HG02870 (cell line): Measurements from ENCODE around the gene DEFB125.
"Not testable (repeated sequence)": the region's sequence is repeated elsewhere in the genome, so short reads cannot be mapped to it uniquely, and the experiment has no call there.

Source experiments
- ATAC-seq: cut with Tn5 transposase; IDR thresholded peaks from one replicate; pipeline ENCODE4 v1.9.1; 2021; ENCODE audit warnings: mild to moderate bottlenecking, moderate library complexity; ENCODE audit not compliant: unreplicated experiment

Gene DEFB125, protein sequence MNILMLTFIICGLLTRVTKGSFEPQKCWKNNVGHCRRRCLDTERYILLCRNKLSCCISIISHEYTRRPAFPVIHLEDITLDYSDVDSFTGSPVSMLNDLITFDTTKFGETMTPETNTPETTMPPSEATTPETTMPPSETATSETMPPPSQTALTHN

DNA sequence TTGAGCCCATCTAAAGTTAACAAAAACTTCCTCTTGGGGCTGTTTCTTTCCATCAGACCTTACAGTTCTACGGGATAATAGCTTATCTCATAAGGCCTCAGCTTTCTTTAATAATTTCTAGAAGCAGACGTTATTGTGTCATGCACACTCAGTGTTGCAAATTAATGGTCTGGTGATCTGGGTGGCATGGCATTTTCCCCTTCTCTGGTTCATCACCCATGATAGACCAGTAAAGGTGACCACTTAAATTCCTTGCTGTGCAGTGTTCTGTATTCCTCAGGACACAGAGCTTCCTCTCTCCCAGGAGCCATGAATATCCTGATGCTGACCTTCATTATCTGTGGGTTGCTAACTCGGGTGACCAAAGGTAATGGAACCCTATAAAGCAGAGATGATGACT is at the start of gene DEFB125:
DEFB125 (plus strand) TSS at position 272 of the 400 bp plus-strand sequence; CDS start at position 310, 38 bp downstream.
- ATAC-seq: no peak

DNA sequence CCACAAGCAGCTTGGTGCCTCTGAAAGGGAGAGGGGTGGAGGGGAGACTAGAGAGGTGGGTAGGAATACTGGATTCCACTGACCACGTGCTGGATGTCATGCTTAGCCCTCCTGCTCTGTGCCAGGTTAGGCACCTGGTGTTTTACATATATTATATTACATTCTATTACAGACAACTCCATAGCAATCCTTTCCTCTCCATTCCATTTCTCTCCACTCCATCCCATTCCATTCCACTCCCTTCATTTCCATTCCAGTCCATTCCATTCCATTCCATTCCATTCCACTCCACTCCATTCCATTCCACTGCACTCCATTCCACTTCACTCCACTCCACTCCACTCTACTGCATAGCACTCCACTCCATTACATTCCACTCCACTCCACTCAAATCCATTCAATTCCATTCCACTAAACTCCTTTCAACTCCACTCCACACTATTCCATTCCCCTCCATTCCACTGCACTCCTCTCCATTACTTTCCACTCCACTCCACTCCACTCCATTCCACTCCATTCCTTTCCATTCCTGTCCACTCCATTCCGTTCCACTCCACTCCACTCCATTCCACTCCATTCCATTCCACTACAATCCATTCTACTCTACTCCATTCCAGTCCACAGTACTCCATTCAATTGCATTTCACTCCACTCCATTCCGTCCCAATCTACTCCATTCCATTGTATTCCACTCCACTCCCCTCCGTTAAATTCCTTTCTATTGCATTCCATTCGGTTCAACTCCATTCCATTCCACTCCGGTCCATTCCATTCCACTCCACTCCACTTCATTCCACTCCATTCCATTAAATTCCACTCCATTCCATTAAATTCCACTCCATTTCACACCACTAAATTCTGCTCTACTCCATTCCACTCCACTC is 27.2 kb upstream of the DEFB125 start:
- ATAC-seq: no peak

DNA sequence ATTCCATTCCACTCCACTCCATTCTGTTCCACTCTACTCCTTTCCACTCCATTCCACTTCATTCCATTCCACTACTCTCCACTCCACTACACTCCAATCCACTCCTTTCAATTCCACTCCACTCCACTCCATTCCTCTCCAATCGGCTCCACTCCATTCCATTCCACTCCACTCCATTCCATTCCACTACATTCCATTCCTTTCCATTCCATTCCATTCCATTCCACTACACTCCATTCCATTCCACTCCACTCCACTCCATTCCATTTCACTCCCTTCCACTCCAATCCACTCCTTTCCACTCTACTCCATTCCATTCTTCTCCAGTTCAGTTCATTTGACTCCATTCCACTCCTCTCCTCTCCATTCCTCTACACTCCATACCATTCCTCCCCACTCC is 26.2 kb upstream of the DEFB125 start:
- ATAC-seq: no peak

DNA sequence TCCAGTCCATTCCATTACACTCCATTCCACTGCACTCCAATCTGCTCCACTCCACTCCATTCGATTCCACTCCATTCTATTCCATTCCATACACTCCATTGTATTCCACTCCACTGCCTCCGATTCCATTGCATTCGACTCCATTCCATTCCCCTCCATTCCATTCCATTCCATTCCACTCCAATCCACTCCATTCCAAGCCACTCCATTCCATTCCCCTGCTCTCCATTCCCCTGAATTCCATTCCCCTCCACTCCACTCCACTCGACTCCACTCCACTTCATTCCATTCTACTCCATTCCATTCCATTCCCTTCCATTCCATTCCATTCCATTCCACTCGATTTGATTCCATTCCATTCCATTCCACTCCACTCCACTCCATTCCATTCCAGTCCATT is 25.7 kb upstream of the DEFB125 start:
- no peak for ATAC-seq

DNA sequence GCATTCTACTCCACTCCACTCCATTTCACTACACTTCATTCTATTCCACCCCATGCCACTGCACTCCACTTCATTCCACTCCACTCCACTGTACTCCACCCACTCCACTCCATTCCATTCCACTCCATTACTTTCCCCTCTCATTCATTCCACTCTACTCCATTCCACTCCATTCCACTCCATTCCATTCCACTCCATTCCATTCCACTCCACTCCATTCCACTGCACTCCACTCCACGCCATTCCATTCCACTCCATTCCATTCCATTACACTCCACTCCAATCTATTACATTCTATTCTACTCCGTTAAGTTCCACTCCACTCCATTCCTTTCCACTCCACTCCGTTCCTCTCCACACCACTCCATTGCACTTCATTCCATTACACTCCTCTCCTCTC is 25.0 kb upstream of the DEFB125 start:
- no peak for ATAC-seq

DNA sequence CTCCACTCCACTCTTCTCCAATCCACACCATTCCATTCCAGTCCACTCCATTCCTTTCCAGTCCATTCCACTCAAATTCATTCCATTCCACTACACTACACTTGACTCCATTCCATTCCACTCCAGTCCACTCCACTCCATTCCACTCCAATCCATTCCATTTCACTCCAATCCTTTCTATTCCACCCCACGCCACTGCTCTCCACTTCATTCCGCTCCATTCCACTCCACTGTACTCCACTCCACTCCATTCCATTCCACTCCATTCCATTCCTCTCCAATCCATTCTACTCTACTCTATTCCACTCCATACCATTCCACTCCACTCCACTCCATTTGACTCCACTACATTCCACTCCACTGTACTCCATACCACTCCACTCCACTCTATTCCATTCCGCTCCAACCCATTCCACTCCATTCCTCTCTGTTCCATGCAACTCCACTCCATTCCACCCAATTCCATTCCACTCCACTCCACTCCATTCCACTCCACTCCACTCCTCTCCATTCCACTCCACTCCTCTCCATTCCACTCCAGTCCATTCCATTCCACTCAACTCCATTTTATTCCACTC is 23.4 kb upstream of the DEFB125 start:
- no peak for ATAC-seq

DNA sequence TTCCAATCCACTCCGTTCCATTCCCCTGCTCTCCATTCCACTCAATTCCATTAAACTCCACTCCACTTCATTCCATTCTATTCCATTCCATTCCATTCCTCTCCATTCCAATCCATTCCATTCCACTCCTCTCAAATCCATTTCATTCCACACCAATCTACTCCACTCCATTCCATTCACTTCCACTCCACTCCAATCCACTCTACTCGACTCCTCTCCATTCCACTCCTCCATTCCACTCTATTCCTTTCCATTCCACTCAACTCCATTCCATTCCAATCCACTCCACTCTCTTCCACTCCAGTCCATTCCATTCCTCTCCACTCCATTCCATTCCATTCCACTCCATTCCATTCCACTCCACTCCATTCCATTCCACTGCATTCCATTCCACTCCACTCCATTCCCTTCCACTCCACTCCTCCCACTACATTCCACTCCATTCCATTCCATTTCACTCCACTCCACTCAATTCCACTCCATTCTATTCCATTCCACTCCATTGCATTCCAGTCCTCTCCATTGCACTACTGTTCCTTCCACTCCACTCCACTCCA is 22.6 kb upstream of the DEFB125 start:
- no peak for ATAC-seq

DNA sequence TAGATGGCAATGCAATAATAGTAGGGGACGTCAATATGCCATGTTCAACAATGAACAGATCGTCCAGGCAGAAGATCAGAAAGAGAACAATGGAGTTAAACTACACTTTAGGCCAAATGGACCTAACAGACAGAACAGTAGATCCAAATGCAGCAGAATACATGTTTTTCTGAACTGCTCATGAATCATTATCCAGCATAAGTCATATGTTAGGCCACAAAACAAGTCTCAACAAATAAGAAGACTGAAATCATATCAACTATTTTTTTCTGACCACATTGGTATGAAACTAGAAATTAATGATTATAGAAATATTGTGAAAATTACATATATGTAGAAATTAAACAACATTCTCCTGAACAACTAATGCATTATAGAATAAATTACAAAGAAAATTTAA is 10.2 kb upstream of the DEFB125 start:
- no peak for ATAC-seq

DNA sequence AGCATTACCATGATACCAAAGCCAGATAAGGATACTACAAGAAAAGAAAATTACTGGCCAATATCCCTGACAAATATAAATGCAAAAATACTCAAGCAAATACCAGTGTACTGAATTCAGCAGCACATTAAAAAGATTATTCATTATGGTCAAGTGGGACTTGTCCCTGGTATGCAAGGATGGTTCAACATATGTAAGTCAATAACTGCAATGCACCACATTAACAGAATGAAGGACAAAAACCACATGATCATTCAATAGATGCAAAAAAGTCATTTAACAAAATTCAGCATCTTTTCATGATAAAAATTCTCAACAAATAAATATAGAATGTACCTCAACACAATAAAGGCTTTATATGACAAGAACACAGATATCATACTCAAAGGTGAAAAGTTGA is 9.1 kb upstream of the DEFB125 start:
- ATAC-seq: no peak

DNA sequence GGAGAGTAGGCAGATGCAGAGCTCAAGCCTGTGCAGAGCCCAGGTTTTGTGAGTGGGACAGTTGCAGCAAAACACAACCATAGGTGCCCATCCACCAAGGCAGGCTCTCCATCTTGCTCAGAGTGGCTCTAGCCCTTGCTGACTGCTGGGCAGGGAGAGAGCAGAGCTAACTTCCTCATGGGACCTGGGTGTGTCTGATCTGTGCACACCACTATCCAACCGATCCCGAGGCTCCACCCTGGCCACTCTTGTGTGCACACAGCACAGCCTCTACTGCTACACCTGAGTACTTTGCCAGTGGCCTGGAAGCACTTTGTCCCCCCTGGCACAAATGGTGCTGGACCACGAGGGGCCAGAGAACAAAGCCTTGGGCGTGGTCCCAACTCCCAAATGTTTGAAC is 7.9 kb upstream of the DEFB125 start:
- no peak for ATAC-seq

DNA sequence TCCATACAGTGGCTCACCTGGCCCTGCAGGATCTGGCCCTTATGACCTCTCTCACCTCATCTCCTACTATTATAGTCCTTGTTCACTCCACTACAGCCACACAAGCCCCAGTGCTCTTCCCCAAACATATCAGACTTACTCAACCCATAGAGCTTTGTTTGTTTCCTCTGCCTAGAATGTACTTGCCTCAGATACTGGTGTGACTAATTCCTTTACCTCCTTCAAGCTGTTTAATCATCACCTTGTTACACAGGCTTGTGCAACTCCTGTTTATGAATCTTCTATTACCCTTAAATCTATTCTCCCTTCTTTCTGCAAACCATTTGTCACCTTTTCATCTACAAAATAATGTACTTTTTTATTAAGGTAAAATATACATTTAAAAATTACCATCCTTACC is 3.2 kb downstream of the DEFB125 start:
- no peak for ATAC-seq

DNA sequence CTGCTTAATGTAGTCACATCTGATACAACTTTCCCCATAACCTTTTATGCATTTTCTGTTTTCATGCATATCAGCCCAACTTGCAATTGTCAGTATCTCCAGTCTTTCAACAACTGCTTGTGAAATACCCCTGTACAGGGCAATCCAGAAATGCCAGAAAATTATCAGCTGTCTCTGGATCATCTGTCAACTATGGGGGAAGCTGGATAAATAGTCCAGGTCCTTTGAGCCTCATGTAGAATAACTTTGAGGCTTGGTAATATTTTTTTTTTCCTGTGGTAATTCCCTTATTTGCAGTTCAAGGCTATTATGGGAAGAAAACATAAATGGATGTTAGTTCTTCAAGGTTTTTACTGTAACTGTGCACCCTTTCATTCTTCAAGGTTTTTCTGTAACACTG is 6.2 kb downstream of the DEFB125 start:
- ATAC-seq: no peak

DNA sequence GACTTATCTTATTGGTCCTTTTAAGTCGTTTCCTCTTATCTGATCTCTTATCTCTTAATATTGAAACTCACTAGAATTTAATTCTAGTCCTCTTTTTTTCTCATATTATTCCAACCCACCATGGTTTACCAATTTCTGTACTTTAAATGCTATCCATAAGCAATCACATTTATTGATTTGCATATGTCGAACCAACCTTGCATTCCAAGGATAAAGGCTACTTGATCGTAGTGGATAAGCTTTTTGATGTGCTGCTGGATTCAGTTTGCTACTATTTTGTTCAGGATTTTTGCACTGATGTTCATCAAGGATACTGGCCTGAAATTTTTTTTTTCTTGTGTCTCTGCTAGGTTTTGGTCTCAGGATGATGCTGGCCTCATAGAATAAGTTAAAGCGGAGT is 7.7 kb downstream of the DEFB125 start:
- no peak for ATAC-seq

DNA sequence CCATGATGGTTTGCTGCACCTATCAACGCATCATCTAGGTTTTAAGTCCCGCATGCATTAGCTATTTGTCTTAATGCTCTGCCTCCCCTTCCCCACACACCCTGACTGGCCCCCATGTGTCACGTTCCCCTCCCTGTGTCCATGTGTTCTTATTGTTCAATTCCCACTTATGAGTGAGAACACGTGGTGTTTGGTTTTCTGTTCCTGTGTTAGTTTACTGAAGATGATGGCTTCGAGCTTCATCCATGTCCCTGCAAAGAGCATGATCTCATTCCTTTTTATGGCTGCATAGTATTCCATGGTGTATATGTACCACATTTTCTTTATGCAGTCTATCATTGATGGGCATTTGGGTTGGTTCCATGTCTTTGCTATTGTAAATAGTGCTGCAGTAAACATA is 10.2 kb downstream of the DEFB125 start:
- ATAC-seq: not testable (repeated sequence)

DNA sequence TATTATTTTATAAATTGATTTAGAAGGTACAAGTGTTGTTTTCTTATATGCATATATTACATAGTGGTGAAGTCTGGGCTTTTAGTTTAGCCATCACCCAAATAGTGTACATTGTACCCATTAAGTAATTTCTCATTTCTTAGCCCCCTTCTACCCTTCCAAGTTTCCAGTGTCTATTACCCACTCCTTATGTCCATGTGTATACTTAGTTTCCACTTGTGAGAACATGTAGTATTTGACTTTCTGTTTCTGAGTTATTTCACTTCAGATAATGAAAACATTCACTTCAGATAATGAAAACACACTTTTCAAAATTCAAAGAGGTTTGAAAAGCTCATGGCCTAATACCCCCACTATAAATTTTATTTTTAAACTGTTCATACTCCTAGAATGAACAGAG is 14.5 kb downstream of the DEFB125 start:
- ATAC-seq: no peak

DNA sequence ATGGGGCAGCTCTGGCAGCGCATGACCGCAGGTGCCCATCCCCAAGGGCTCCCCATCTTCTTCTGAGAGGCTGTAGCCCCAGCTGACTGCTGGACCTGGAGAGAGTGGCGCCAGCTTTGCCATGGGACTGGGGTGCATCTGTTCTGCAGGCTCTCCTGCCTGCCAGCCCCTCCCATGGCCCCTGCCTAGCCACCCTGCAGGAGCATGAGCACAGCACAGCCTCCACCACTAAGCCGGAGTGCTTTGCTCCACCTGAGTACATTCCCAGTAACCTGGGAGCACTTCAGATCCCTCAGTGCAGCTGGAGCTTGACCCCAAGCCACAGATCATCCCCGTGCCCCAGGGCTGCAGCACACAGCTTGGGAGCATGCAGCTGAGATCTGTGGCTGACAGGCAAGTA is 16.0 kb downstream of the DEFB125 start:
- ATAC-seq: no peak

DNA sequence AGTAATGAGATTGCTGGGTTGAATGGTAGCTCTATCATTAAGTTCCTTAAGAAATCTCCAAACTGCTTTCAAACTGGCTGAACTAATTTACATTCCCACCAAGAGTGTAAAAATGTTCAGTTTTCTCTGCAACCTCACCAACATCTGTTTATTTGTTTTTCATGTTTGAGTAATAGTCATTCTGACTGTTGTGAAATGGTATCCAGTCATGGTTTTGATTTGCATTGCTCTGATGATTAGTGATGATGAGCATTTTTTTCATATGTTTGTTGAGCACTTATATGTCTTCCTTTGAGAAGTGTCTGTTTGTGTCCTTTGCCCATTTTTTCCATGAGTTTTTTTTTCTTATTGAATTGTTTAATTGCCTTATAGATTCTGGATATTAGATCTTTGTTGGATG is 24.9 kb downstream of the DEFB125 start:
- ATAC-seq: no peak

DNA sequence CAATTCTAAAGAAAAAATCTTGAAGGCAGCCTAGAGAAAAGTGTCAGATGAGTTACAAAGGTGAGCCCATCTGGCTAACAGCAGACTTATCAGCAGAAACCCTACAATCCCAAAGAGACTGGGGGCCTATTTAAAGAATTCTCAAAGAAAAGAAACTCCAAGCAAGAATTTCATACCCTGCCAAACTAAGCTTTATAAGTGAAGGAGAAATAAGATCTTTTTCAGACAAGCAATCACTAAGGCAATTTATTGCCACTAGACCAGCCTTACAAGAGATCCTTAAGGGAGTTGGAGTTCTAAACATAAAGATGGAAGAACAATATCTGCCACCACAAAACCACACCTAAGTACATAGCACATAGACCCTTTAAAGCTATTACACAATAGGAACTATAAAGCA is 30.0 kb downstream of the DEFB125 start:
- ATAC-seq: no peak

DNA sequence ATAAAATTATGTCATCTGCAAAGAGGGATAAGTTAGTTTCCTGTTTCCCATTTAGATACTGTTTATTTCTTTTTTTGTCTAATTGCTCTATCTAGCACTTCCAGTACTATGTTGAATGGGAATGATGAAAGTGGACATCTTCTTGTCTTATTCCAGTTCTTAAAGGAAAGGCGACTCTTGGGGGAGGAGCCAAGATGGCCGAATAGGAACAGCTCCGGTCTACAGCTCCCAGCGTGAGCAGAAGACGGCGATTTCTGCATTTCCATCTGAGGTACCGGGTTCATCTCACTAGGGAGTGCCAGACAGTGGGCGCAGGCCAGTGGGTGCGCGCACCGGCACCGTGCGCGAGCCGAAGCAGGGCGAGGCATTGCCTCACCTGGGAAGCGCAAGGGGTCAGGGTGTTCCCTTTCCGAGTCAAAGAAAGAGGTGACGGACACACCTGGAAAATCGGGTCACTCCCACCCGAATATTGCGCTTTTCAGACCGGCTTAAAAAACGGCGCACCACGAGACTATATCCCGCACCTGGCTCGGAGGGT is 42.4 kb downstream of the DEFB125 start:
- not testable (repeated sequence) for ATAC-seq

DNA sequence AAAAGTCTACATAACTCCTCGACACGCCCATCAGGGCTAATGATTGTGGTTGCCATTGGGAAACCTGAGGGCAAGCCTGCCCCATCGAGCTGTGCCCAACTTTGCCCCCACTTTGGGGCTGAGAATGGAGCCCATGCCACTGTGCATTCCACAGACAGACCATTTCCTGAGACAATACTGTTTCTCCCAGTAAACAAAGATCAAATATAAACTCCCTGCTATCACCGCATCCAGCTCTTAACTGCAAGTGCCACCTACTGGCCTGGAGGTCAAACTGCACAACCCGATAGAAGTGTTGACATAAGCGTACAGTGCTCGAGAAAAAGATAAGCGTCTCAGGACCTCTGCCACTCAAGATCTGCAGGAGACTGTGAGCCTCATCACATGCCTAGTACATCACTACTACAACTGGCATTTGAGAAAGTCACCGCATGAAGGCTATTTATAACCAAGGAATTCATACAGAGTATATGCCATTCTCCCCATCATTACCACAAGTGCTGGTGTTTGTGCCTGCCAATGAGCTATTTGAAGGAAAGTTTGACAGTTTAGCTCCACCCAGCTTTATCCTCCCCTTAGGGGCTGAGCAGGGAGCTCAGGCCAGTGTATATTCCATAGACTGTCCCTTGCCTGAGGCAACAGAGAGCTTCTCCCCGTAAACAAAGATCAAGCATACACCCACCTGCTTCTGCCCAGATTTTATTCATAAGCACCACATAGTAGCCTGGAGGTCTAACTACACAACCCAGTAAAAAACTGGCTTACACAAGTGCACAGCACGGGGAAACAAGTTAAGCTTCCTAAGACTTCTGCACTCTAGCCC is 50.4 kb downstream of the DEFB125 start:
- no peak for ATAC-seq

DNA sequence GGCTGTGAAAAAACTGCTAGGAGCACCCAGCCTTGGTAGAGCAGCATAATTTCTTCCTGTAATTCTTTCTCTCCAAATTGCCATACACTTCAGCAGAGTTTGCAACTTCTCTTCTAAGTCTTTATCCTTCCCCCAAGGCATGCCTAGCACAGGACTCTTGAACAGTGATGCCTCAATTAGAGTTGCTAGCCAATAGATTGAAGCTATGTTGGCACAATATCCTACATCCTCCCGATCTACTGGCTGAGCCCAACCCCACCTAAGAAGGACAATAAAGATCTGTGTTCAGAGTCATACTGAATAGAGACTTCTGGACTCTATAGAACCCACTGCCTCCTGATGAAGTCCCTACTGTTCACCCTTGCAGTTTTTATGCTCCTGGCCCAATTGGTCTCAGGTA is 54.8 kb downstream of the DEFB125 start, which contains the start of gene DEFB126:
DEFB126 (plus strand) TSS at position 301 of the 400 bp plus-strand sequence; CDS start at position 340, 39 bp downstream.
- ATAC-seq: no peak
